Measurements from ENCODE around the gene SLC44A4. TPM values are rescaled to one million over a fixed set of nuclear protein-coding genes. Genes with fewer than 3 reads are reported as not detected.

The SLC44A4 gene
- total RNA-seq, 1 experiment from 2014 or later: 3.8 TPM

DNA sequence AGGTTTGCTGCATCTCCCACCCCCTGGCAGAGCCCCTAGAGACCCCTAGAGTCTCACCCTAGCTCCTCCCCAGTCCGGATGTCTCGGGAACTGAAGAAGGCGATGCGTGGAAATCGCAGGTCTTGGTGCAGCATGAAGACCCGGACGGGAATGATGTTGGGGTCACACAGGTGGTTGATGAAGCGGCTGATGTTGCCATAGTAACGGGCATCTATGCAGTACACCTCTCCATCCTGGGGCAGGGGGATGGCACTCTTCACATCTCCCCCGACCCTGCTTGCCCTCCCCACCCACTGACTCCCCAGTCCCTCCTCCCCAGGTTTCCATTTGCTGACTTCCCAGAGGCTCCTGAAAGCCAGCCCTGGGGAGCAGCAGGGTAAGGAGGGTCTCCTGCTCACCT is 1.8 kb upstream of the SLC44A4 start:
- Histone ChIP-seq H3K4me2 (ENCODE audit: insufficient read depth, insufficient read length, low read length) (no peak overlapping the region), H2BK12ac (ENCODE audit: insufficient read length, low read depth, low read length) (no peak overlapping the region), H3K56ac (ENCODE audit: insufficient read length, low read depth, low read length) (no peak overlapping the region), H2AFZ (ENCODE audit: low read length) (no peak overlapping the region), H3K23me2 (ENCODE audit: insufficient read length, low read depth, low read length, poor library complexity, severe bottlenecking) (no peaks in the 10 kb centered on the region), H2BK20ac (ENCODE audit: low read depth, low read length, poor library complexity, severe bottlenecking) (no peak overlapping the region), H3K23ac (ENCODE audit: insufficient read length, low read depth, low read length) (no peak overlapping the region), H3K18ac (ENCODE audit: insufficient read length, low read depth, low read length) (no peak overlapping the region), H4K5ac (ENCODE audit: insufficient read length, low read depth, low read length) (no peak overlapping the region), H3K27me3 (ENCODE audit: insufficient read depth, low read length) (no peaks in the 10 kb centered on the region), H3T11ph (ENCODE audit: low read length) (no peak overlapping the region), H3K14ac (ENCODE audit: insufficient read depth, low read length) (no peak overlapping the region), H3K9me3 (ENCODE audit: control insufficient read depth, low read depth, low read length) (no peaks in the 10 kb centered on the region), H2BK120ac (ENCODE audit: low read depth, low read length, poor library complexity, severe bottlenecking) (no peak overlapping the region), H4K8ac (replicated peaks; ENCODE audit: insufficient read length, low read depth, low read length) (no peak overlapping the region), H2AK5ac (ENCODE audit: insufficient read length, low read length) (no peak overlapping the region), H3K79me1 (ENCODE audit: insufficient read depth, low read depth, low read length, poor library complexity, severe bottlenecking) (no peaks in the 10 kb centered on the region), H3K79me2 (ENCODE audit: insufficient read depth, low read length) (no peaks in the 10 kb centered on the region), H4K20me1 (ENCODE audit: control insufficient read depth, insufficient read depth, insufficient read length) (no peaks in the 10 kb centered on the region), H4K91ac (ENCODE audit: insufficient read length, low read depth, low read length) (no peak overlapping the region), H3K4ac (ENCODE audit: low read depth, low read length) (no peak overlapping the region), H3K27ac (ENCODE audit: insufficient read length, low read depth, low read length) (no peak overlapping the region), H3K9ac (ENCODE audit: extremely low read depth, insufficient read length, low read length) (no peak overlapping the region), H2BK5ac (ENCODE audit: insufficient read length, low read length) (no peak overlapping the region), H2BK15ac (ENCODE audit: low read depth, low read length) (no peak overlapping the region), H3K4me1 (ENCODE audit: insufficient read depth, low read length) (no peaks in the 10 kb centered on the region)
- Mint-ChIP-seq H3K27me3 (ENCODE audit: low read depth) (no peaks in the 10 kb centered on the region; the same call in 1 of the 2 replicates), H3K9me3 (no peaks in the 10 kb centered on the region), H3K27ac (no peak overlapping the region; a peak in 1 of 7 replicates), H3K4me1 (peaks cover 3 to 27% of the 10 kb centered on the region in 2 experiments), H3K4me3 (no peak overlapping the region), H3K36me3 (ENCODE audit: insufficient read depth in 1 of 3, low read depth in 3 of 3) (peaks cover 43 to 60% (median 60%) of the 10 kb centered on the region in 3 experiments; a peak in 6 of 7 replicates)
- no CpG with 5 or more reads among the region's 10 CpGs for WGBS (ENCODE audit: extremely low coverage, insufficient read length, low lambda C conversion rate)
- no peak for DNase-seq
- TF ChIP-seq, protein P1, sequence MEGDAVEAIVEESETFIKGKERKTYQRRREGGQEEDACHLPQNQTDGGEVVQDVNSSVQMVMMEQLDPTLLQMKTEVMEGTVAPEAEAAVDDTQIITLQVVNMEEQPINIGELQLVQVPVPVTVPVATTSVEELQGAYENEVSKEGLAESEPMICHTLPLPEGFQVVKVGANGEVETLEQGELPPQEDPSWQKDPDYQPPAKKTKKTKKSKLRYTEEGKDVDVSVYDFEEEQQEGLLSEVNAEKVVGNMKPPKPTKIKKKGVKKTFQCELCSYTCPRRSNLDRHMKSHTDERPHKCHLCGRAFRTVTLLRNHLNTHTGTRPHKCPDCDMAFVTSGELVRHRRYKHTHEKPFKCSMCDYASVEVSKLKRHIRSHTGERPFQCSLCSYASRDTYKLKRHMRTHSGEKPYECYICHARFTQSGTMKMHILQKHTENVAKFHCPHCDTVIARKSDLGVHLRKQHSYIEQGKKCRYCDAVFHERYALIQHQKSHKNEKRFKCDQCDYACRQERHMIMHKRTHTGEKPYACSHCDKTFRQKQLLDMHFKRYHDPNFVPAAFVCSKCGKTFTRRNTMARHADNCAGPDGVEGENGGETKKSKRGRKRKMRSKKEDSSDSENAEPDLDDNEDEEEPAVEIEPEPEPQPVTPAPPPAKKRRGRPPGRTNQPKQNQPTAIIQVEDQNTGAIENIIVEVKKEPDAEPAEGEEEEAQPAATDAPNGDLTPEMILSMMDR (conservative IDR thresholded peaks at IDR 0.05): no peak
